RKO (cell line): ENCODE data around the gene MYNN.

Experiments used
- DNase-seq: peaks from one replicate; pipeline ENCODE4 v3.0.0-alpha.2; 2016; ENCODE audit warnings: low spot score

MYNN gene

GRCh38 chr3:169835533-169835932 lies 62.3 kb downstream of the MYNN start:
- DNase-seq: no peak

- DNase-seq: no peak
Observed at GRCh38 chr3:169836078-169836941, 63.1 kb downstream of the MYNN start.

GRCh38 chr3:169836942-169837275 lies 63.7 kb downstream of the MYNN start:
- no peak for DNase-seq

- no peak for DNase-seq
Observed at GRCh38 chr3:169838511-169839030, 65.4 kb downstream of the MYNN start.
